ENCODE measurements around the gene ARHGAP8.

DNA sequence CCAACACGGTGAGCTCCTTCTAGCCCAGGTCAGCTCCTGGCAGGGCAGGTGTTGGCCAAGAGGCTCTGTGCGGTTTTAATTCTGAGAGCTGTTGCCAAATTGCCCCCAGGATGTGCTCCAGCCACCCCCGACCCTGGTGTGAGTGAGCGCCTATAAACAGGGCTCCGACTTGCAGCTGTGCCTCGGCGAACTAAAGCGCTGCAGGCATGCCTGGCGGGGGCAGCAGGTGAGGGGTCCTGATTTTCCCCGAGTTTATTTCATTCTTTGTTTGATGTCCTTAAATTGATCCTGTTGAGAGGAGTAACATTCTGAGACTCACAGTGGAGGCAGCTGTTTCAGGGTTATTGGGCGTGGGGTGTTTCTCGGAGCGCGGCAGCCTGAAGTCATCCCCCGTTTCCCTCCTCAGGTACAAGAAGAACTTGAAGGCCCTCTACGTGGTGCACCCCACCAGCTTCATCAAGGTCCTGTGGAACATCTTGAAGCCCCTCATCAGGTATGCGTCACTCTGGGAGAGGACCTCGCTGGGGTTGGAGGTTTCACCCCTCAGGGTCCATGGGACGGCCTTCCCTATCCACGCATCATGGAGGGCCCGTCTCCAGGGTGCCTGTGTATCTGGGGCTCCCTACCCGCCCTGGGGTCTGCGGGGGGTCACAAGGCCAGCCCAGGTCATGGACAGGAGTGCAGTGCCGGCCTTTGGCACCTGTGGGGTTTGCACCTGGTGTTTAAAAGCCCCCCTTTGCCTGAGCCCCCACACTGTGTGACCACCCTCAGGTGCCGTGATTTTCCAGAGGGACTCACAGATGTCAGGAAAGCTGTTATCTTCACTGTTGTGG lies 62.1 kb downstream of the ARHGAP8 start:
- TF ChIP-seq, protein P1, sequence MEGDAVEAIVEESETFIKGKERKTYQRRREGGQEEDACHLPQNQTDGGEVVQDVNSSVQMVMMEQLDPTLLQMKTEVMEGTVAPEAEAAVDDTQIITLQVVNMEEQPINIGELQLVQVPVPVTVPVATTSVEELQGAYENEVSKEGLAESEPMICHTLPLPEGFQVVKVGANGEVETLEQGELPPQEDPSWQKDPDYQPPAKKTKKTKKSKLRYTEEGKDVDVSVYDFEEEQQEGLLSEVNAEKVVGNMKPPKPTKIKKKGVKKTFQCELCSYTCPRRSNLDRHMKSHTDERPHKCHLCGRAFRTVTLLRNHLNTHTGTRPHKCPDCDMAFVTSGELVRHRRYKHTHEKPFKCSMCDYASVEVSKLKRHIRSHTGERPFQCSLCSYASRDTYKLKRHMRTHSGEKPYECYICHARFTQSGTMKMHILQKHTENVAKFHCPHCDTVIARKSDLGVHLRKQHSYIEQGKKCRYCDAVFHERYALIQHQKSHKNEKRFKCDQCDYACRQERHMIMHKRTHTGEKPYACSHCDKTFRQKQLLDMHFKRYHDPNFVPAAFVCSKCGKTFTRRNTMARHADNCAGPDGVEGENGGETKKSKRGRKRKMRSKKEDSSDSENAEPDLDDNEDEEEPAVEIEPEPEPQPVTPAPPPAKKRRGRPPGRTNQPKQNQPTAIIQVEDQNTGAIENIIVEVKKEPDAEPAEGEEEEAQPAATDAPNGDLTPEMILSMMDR (IDR thresholded peaks at IDR 0.05), result no peak
- TF ChIP-seq POLR2A (IDR thresholded peaks at IDR 0.05) (no peak), EP300 (IDR thresholded peaks at IDR 0.05) (no peak)

All from tibial nerve (tissue), 4 donors.